HG03139 (cell line): ENCODE results near the gene USP40.

Source experiments
- ATAC-seq: cut with Tn5 transposase; IDR thresholded peaks from one replicate; pipeline ENCODE4 v1.9.1; 2021; ENCODE audit not compliant: unreplicated experiment

USP40 gene

DNA sequence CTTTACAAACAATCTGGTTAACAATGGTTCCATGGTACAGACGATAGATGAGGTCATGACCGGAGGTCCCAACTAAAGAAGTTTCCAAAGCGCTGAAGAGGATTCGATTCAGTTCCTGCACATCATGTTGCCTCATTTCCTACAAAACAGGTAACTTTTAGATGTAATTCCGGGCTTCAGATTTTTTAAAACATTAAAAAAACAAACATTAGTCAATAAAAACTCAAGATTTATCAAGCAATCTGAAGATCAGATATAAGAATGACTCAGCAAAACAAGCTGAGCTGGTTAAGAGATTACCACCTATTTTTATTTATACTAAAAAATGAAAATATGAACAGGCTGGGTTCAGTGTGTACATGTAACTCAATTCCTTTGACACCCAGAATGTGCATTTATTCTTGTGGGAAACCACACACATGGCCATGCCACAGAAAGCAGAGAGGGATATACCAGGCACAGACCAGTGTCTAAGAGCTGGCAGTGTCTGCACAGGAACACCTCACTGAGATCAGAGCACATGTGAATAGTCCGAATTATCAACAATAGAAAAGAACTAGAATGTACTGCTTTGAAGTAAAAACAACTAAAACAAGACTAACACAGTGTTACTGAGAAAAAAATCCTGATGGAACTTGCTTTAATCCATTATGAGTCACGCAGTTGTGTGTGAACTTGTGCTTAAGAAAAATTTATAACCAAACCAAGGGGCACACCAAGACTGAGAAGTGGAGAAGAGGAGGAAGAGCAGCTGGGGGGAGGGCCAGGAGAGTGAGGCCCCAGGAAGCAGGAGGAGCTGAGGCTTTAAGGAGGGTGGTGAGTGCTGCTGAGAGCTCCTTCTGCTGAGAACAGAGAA lies 9.5 kb downstream of the USP40 start:
- ATAC-seq, result no peak

DNA sequence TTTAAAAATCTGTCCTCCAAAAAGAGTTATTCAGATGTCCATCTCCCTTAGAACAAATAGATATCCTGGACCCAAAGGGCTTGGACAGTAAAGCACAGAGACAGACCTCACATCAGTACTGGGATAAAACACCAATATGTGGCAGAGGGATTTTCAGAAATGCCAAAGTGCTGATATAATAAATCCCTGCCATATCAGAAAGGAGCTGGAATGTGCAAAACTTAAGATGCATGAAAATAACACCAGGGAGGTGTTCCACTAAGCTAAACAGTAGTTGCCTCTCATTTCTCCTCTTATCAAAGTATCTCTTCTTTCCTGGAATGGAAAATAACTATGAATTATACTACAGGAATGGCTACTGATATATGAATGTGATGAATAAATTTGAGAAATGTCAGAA lies 13.2 kb downstream of the USP40 start:
- no peak for ATAC-seq

DNA sequence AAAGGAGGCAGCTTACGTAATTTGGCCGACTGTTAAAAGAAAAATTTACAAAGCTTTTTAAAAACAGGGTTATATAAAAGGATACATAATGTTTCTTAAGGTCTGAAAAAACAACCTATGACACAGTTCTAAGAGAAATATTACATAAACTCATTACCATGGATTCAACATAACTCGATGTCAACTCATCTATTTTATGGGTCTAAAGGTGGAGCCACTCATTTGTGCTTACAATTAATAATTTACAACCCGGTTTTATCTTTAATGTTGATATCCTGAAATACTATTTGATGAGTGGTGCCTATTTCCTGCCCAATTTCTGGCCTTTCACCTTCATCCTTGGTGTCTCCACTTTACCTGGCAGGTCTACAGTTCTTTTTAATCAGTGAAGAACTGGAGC lies 15.1 kb downstream of the USP40 start:
- ATAC-seq, result no peak

DNA sequence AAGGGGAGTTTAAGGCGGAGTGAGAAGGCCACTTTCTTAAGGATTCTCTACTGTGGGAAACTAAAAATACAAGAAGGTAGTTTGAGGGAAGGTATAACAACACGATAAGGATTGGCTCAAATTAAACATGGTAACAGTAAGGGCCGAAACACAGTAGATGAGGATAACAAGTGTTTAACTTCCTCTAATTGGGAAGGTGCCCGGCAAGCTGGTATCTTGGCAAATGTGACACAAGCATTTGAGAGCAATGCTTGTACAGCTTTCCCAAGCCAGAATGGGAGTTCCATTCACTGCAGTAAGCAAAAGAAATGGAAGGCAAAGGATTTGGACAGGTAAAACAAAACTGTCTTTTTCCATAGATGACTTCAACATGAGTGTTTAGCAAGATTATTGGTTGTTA lies 19.8 kb downstream of the USP40 start:
- ATAC-seq, result no peak

DNA sequence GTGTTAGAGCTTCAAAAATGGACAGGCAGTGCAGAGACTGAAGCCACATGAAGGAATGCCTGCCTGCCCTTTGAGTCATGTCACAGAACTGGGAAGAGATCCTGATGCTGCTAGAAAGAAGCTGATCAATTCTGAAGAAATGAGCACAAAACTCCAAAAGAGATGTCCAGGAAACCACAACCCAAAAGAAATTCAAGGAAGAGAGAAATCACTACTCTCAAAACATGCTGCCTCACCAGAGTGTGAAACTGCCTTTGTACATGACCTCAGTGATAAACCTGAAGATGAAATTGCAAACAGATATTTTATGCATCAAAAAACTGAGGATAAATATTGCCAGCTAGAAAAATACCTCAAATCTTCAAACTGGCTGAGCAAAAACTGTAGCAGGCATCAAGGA lies 20.5 kb downstream of the USP40 start:
- no peak for ATAC-seq

DNA sequence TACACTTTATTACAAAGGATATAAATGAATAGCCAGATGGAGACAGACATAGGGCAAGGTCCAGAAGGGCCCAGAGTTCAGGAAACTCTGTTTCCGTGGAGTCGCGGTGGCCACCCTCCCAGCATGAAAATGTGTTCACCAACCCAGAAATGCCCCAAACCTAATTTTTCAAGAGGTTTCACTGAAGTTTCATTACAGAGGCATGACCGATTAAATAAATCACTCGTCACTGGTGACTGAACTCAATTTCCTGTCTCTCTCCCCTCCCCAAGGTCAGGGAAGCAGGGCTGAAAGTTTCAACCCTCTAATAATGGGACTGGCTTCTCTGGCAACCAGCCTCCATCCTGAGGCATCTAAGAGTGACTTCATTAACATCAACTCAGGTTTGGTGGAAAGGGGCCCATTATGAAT lies 22.4 kb downstream of the USP40 start:
- no peak for ATAC-seq

DNA sequence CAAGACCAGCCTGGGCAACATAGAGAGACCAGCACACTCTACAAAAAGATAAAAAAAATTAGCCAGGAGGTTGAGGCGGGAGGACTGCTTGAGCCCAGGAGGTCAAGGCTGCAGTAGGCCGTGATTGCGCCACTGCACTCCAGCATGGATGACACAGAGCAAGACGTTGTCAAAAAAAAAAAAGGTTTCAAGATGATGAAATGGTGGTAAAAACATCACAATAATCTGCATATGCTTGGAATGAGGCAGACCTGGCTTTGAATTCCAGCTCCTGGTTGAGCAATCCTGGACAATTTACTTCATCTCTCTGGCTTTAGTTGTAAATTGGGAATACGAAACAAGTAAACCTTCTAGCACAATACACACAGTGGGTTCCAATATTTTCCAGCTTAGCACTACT lies 24.1 kb downstream of the USP40 start:
- no peak for ATAC-seq

DNA sequence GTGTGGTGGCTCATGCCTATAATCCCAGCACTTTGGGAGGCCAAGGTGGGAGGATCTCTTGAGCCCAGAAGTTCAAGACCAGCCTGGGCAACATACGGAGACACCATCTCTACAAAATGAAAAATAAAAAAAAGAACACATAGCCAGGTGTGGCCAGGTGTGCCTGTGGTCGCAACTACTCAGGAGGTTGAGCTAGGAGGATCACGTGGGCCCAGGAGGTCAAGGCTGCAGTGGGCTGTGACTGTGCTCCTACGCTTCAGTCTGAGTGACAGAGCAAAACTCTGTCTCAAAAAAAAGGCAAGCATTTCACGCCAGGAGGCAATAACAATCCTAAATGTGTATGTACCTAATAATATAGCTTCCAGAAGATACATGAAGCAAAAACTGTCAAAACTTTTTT lies 27.8 kb downstream of the USP40 start:
- no peak for ATAC-seq

DNA sequence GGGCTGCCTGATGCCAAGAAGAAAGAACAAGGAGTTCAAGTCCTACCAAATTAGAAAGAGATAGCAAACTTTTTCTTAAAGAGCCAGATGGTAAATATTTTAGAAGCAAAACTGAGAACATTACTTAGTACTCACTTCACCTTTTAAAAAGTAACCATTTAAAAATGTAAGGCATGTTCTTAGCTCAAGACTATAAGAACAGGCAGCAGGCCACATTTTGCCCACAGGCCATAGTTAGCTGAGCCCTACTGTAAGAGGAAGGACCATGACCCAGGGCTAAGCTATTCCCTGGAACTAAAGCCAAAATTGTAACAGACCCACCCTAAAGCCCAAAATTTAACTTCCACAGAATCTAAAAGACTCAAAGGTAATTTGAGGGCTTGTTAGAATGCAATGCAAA lies 31.3 kb downstream of the USP40 start:
- no peak for ATAC-seq

DNA sequence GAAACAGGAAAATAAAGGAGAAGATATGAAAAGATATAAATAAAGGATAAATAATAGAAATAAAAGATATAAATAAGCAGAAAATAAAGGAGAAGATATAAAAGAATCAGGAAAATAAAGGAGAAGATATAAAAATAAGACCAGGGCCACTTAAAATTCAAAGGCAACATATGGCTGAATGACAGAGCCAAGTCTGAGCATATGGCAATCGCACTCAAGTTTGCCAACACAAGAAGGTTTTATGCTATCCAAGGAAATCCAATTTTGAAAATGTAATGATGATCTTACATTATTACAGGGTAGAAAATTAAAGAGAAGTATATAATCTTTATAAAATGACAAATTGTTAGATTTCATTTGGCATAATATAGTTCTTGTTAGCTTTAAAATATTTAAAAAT lies 33.6 kb downstream of the USP40 start:
- ATAC-seq, result no peak

DNA sequence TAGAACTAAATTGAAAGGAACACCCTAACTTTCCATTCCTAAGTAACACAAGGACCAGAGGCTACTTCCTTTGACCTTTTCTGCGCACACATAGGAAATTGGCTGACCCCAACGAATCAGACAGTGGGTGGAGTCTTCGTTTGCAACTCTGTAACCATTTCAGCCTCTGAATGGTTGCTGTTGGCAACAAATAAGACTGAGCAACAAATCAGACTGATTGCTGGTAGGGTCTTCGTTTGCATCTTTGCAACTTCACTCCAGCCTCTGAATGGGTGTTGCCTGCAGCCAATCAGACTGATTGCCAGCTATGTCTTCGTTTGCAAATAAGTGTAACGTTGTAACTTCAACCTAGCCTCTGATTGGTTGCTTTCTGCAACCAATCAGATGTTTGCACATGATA lies 34.6 kb downstream of the USP40 start:
- no peak for ATAC-seq

DNA sequence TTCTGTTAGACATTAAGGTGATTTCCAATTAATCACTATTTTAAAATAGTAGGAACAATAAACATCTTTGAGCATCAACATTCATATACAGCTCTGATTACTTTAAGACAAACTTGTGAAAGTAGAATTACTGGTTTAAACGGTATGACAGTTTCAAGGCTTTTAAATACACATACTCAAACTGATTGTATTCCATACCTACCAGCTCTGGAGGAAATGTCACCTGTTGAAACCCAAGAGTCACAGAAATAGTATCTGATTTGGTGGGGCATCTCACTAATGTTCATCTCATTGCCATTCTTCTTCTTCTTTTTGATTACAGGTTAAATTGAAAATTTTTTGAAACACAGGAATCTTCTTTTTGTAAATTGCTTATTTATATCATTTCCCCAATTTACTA lies 36.2 kb downstream of the USP40 start:
- no peak for ATAC-seq

DNA sequence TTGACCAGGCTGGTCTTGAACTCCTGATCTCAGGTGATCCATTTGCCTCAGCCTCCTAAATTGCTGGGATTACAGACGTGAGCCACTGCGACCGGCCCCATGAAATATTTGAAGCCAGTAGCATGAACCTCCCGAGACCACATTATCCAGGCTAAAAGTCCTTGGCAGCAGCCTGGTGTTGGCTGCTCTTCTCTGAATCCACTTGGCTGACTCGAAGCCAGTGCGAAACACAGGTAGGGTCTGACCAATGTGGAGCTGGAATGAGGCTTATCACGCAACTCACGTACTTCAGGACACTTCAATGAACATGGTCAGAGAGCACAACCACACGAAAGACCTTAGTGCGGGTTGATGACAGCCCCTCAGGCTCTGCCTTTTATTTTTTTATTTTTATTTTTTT lies 38.4 kb downstream of the USP40 start:
- ATAC-seq, result no peak

DNA sequence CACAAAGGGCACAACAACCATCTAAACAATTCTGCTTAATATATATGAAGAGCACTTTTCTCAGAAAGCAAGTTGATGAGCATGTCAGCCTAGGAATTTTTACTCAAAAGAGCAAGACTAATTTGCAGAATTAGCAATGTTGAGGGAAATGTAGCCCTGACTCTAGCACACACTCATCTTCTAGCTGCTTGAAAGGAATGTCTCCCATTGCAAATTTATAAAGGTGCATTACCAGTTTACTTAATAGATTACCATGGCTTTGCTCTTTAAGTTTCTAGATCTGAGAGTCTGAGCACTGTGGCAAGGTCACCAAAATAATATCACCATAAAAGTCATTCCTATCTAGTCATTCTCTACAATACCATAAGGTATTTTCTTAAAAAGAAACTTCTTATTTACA lies 40.8 kb downstream of the USP40 start:
- no peak for ATAC-seq

DNA sequence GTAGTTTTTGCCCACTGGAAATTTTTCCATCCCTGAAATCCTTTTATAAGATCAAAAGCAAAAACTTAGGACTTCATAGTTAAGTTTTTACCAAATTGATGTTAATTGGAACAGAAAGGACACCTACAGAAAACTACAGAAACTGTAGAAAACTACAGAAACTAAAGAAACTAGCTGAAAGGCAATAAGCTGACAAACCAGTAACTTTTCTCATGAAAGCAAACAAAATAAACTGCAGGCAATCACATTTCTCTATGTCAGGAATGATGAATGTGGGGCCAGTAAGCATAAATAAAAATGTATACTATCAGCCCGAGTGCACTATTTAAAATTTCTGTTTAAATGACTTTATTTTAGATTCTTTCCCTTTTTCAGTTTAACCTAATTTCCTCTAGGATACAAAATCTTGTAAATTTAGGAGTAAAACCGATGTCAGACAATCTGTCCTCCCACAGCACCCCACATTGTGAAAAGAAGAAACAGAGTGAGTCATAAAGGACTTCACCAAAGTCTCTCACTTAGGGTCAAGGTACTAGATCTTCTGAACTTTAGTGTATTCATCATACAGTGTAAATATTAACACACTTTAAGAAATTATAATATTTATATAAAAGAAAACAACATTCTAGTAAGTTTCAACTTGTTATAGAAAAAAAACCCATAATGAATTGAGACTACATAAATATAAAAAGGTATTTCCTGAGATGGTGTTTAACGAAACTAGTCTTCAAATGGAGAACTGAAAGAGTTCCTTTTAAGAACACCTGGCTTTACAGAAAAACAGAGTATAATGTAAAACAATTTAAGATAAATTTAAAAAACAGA lies 46.6 kb downstream of the USP40 start:
- peak; percentile 87 for ATAC-seq

DNA sequence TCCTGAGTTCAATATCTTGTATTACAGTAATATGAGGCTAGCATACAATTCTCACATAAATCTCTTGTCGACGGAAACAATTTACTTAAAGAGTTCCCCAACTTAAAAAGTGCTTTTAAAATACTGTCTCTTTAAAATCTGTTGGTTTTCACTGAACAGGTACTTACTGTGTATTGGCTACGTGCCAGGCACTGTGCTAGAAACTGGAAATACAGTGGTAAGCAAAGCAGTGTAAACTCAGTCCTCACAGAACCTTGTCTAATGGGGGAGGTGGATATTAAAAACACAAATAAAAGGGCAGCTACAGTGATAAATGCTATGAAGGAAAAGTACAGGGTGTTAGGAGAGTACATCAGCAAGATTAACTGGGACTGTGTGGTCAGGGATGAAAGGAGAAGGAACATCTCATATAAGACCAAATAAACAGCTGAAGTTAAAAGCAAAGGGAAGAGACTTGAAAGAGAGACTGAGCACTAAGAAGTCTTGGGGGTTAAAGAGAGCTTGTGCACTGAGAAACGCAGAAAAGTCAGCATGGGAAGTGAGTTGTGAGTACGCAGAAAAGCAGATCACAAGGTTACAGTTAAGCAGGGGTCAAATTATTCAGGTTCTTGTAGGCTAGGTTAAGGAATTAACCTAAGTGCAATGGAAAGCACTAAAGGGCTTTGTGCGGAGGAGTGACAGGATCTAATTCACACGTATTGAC lies 52.5 kb downstream of the USP40 start:
- ATAC-seq, result no peak

DNA sequence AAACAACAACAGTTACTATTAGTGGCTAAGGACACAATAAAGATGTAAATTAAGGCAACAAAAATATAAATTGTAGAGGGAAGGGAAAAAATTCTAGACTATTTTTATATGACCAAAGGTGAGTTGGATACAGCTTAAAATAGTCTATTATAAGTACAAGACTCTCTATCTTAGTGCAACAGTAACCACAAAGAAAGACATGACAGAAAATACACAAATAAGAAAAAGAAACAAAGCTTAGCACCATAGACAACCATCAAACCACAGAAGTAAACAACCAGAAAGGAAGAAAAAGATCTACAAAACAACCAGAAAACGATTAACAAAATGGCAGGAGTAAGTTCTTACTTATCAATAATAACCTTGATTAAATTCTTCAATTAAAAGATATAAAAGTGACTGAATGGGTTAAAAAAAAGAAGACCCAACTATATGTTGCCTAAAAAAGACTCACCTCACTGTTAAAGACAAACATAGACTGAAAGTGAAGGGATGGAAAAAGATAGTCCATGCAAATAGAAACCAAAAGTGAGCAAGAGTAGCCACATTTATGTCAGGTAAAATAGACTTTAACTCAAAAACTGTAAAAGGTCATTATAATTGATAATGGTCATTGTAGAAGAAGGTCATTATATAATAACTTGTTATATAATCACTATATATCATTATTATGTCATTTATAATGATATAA lies 62.5 kb downstream of the USP40 start:
- ATAC-seq, result no peak

DNA sequence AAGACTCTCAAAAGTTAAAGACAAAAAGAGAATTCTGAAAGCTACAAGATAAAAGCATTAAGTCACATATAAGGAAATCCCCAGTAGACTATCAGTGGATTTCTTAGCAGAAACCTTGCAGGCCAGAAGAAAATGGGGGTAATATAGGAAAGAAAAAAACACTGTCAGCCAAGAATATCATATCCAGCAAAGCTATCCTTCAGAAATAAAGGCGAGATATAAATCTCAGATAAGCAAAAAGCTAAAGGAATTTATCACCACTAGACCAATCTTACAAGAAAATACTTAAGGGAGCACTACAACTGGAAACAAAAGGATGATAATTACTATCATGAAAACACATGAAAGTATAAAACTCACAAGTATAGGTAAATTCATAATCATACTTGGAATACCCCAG lies 63.1 kb downstream of the USP40 start:
- ATAC-seq, result no peak

DNA sequence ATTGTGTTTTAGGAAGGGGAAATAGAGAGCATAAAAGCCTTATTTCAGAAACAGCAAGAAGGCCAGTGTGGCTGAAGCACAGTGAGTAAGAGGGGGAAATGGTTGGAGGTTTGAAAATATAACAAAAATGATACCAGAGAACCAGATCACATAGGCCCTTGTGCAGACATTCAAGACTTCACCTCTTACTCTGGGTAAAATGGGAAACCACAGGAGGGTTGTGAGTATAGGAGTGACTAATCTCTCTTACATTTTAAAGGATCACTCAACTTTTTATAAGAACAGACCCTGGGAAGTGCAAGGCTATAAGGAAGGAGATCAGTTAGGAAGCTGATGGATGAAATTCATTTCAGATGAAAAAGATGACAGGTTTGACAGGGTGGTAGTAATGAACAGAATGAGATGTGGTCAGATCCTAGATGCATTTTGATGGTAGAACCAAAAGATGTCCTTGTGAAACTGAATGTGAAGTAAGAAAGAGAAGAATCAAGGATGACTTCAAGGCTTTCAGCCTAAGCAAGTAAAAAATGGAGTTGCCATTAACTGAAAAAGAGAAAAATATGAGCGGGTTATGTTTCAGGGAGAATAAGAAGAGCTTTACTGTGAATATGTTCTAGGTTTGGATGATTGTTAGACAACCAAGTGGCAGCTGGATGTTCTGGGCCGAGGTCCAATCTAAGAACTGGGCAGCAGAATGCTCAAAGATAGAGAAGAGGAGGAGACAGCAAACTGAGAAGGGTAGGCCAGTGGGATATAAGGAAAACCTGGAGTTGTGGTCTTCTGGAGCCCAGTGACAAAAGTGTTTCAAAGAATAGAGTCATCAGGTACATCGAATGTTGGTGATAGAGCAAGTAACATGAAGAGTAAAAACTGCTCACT lies 65.1 kb downstream of the USP40 start:
- no peak for ATAC-seq

DNA sequence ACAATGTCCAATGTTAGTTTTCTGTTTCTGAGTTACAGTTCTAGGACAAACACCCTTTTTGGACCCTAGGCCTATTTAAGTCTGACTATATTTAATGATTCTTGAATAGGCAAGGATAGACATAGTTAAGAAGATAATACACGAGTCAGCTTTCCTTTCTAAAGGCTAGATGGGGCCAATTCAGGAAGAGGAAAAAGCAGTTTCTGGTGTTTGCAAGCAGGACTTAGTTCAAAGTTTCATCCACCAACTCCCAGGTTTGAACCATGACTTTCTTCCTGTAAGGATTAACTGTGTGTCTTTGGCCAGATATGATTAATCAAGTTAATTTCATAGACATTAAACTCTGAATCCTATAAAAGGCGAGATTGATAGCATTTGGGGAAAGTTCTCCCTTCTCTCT lies 66.7 kb downstream of the USP40 start:
- no peak for ATAC-seq
